Activated CD8-positive, alpha-beta memory T cell treated with anti-CD3 and anti-CD28 coated beads, Interleukin-2, amount 50 U/mL, for 48 hours (primary cell): ENCODE data around the gene ZNF346.
"Not testable (repeated sequence)": the region's sequence is repeated elsewhere in the genome, so short reads cannot be mapped to it uniquely, and the experiment has no call there.

Source experiments
- DNase-seq: peaks from one replicate; pipeline ENCODE4 v3.0.0-alpha.2; 2020

ZNF346 gene

GRCh38 chr5:177015156-177015555, 7.3 kb upstream of the ZNF346 start:
- DNase-seq: no peak

- no peak for DNase-seq
Observed at GRCh38 chr5:177018341-177018740, 4.2 kb upstream of the ZNF346 start.

GRCh38 chr5:177020033-177020432, 2.5 kb upstream of the ZNF346 start:
- DNase-seq: no peak

- DNase-seq: peak; percentile 61
Observed at GRCh38 chr5:177023303-177023664, 788 bp downstream of the ZNF346 start.

- no peak for DNase-seq
Observed at GRCh38 chr5:177024559-177024958, 2.1 kb downstream of the ZNF346 start.

GRCh38 chr5:177025101-177025601, 2.7 kb downstream of the ZNF346 start:
- DNase-seq: no peak

GRCh38 chr5:177027665-177028064, 5.2 kb downstream of the ZNF346 start:
- DNase-seq: no peak

- DNase-seq: no peak
Observed at GRCh38 chr5:177029498-177029897, 7.0 kb downstream of the ZNF346 start.

- no peak for DNase-seq
Observed at GRCh38 chr5:177035976-177036375, 13.5 kb downstream of the ZNF346 start.

GRCh38 chr5:177036443-177036842, 13.9 kb downstream of the ZNF346 start:
- no peak for DNase-seq

- no peak for DNase-seq
Observed at GRCh38 chr5:177036921-177037320, 14.4 kb downstream of the ZNF346 start.

- DNase-seq: no peak
Observed at GRCh38 chr5:177040814-177041420, 18.4 kb downstream of the ZNF346 start.

GRCh38 chr5:177041936-177042335, 19.4 kb downstream of the ZNF346 start:
- DNase-seq: no peak

GRCh38 chr5:177043114-177043513, 20.6 kb downstream of the ZNF346 start:
- DNase-seq: no peak

GRCh38 chr5:177043958-177044357, 21.5 kb downstream of the ZNF346 start:
- no peak for DNase-seq

- DNase-seq: no peak
Observed at GRCh38 chr5:177044641-177045040, 22.1 kb downstream of the ZNF346 start.

- DNase-seq: no peak
Observed at GRCh38 chr5:177045631-177046030, 23.1 kb downstream of the ZNF346 start.

- not testable (repeated sequence) for DNase-seq
Observed at GRCh38 chr5:177048531-177048930, 26.0 kb downstream of the ZNF346 start.

GRCh38 chr5:177049285-177049684, 26.8 kb downstream of the ZNF346 start:
- DNase-seq: no peak

GRCh38 chr5:177064500-177065277, 42.2 kb downstream of the ZNF346 start:
- no peak for DNase-seq

GRCh38 chr5:177065491-177065890, 43.0 kb downstream of the ZNF346 start:
- no peak for DNase-seq

GRCh38 chr5:177066224-177066623, 43.7 kb downstream of the ZNF346 start:
- no peak for DNase-seq

- DNase-seq: no peak
Observed at GRCh38 chr5:177067503-177067902, 45.0 kb downstream of the ZNF346 start.

- no peak for DNase-seq
Observed at GRCh38 chr5:177070536-177071191, 48.2 kb downstream of the ZNF346 start.
